Measurements from ENCODE around the gene SESTD1.

DNA sequence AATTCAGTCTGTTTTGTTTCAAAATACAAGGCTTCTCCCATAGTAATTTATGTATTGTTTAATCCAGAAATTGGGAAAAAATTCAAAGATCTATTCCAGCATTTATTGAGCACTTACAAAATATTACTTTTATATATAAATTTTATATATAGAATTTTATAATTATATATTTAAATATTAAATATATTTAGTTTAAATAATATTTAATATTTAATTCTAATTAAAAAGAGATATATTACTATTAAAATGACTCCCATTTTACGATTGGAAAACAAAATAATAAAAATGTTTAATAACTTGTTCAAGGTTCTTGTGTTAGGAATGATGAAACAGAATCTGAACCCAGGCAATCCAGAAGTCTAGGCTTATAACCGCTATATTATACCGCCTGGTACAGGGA is 40.5 kb upstream of the SESTD1 start:
- TF ChIP-seq, protein P1, sequence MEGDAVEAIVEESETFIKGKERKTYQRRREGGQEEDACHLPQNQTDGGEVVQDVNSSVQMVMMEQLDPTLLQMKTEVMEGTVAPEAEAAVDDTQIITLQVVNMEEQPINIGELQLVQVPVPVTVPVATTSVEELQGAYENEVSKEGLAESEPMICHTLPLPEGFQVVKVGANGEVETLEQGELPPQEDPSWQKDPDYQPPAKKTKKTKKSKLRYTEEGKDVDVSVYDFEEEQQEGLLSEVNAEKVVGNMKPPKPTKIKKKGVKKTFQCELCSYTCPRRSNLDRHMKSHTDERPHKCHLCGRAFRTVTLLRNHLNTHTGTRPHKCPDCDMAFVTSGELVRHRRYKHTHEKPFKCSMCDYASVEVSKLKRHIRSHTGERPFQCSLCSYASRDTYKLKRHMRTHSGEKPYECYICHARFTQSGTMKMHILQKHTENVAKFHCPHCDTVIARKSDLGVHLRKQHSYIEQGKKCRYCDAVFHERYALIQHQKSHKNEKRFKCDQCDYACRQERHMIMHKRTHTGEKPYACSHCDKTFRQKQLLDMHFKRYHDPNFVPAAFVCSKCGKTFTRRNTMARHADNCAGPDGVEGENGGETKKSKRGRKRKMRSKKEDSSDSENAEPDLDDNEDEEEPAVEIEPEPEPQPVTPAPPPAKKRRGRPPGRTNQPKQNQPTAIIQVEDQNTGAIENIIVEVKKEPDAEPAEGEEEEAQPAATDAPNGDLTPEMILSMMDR (IDR thresholded peaks at IDR 0.05; ENCODE audit: poor library complexity): no peak
- TF ChIP-seq EZH2 (IDR thresholded peaks at IDR 0.05; ENCODE audit: borderline replicate concordance) (no peak), EZH2phosphoT487 (IDR thresholded peaks at IDR 0.05; ENCODE audit: low read depth, severe bottlenecking, unreplicated experiment) (no peak)
